ENCODE measurements around the gene RPTN.
A peak's percentile ranks its signal among the peaks of the same experiment; 100 is the strongest.

The RPTN gene

GRCh38 chr1:152110365-152110859, 48.6 kb downstream of the RPTN start:
- peak; percentile 15 for DNase-seq

GRCh38 chr1:152109998-152110294, 49.1 kb downstream of the RPTN start:
- DNase-seq = no peak

- DNase-seq = no peak
Measured at GRCh38 chr1:152109231-152109997, 49.6 kb downstream of the RPTN start.

GRCh38 chr1:152108882-152109222, 50.2 kb downstream of the RPTN start:
- DNase-seq = no peak

GRCh38 chr1:152107984-152108881, 50.8 kb downstream of the RPTN start:
- DNase-seq = no peak

- no peak for DNase-seq
Measured at GRCh38 chr1:152107031-152107983, 51.7 kb downstream of the RPTN start.

GRCh38 chr1:152104854-152105253, 54.2 kb downstream of the RPTN start:
- no peak for DNase-seq

Data from activated naive CD4-positive, alpha-beta T cell treated with Interleukin-2 at 50 U/mL for 16 hours (primary cell).